HL-60/S4 treated with phorbol 12-myristate 13-acetate at 8.2 ng/mL for 4 days and 3 days (cell line): Measurements from ENCODE around the gene PHF8.

Experiments
- in situ Hi-C: fragments of 300-500 bp; cut with MboI; formaldehyde crosslinking; loops from 2 replicates; pipeline ENCODE4 v1.15.0; 2022; ENCODE audit warnings: low sequenced_read_pairs

Gene PHF8

GRCh38 chrX:54024350-54024749 is 19.9 kb downstream of the PHF8 start:
- in situ Hi-C loops, result no loop called here

- in situ Hi-C loops, result no loop called here
Observed at GRCh38 chrX:54012830-54013500, 31.3 kb downstream of the PHF8 start.

- in situ Hi-C loops, result no loop called here
Observed at GRCh38 chrX:54007682-54008081, 36.6 kb downstream of the PHF8 start.

- in situ Hi-C loops, result no loop called here
Observed at GRCh38 chrX:53997724-53998123, 46.5 kb downstream of the PHF8 start.

- in situ Hi-C loops, result no loop called here
Observed at GRCh38 chrX:53992589-53992988, 51.7 kb downstream of the PHF8 start.

- in situ Hi-C loops, result no loop called here
Observed at GRCh38 chrX:53990171-53990570, 54.1 kb downstream of the PHF8 start.

GRCh38 chrX:53984895-53985294 is 59.4 kb downstream of the PHF8 start:
- in situ Hi-C loops, result no loop called here

GRCh38 chrX:53974529-53974928 is 69.7 kb downstream of the PHF8 start:
- in situ Hi-C loops, result no loop called here

- in situ Hi-C loops, result no loop called here
Observed at GRCh38 chrX:53969540-53969939, 74.7 kb downstream of the PHF8 start.

- in situ Hi-C loops, result no loop called here
Observed at GRCh38 chrX:53950130-53950733, 94.0 kb downstream of the PHF8 start.

- in situ Hi-C loops, result no loop called here
Observed at GRCh38 chrX:53940180-53940579, 104.1 kb downstream of the PHF8 start.

GRCh38 chrX:53939127-53939526 is 105.1 kb downstream of the PHF8 start:
- in situ Hi-C loops, result no loop called here

GRCh38 chrX:53930515-53931380 is 113.5 kb downstream of the PHF8 start:
- in situ Hi-C loops, result no loop called here

- in situ Hi-C loops, result no loop called here
Observed at GRCh38 chrX:53926030-53926429, 118.2 kb downstream of the PHF8 start.

GRCh38 chrX:53918702-53919101 is 125.6 kb downstream of the PHF8 start:
- in situ Hi-C loops, result no loop called here

- in situ Hi-C loops, result no loop called here
Observed at GRCh38 chrX:53900623-53901022, 143.7 kb downstream of the PHF8 start.

GRCh38 chrX:53895270-53895669 is 149.0 kb downstream of the PHF8 start:
- in situ Hi-C loops, result no loop called here
